Suprapubic skin (tissue), 3 donors: Measurements from ENCODE around the gene CS.

Experiments
- CTCF ChIP-seq, 2 donors: fragments of 200-600 bp in 1 of 2; fragments of 450-650 bp in 1 of 2; sonication (generic) in 1 of 2; IDR thresholded peaks; one replicate each; pipeline ENCODE4 v1.5.1; 2016 to 2019; ENCODE audit warnings: antibody characterized with exemption in 2 of 2, mild to moderate bottlenecking in 1 of 2, moderate library complexity in 1 of 2
- EP300 ChIP-seq: sonication (generic); formaldehyde crosslinking; IDR thresholded peaks from one replicate; pipeline ENCODE4 v1.6.1; 2017; ENCODE audit warnings: antibody characterized with exemption
- POLR2A ChIP-seq, 2 donors: fragments of 450-650 bp; IDR thresholded peaks; one replicate each; pipeline ENCODE4 v1.6.1; 2017; ENCODE audit warnings: antibody characterized with exemption in 2 of 2, mild to moderate bottlenecking in 2 of 2, moderate library complexity in 2 of 2

DNA sequence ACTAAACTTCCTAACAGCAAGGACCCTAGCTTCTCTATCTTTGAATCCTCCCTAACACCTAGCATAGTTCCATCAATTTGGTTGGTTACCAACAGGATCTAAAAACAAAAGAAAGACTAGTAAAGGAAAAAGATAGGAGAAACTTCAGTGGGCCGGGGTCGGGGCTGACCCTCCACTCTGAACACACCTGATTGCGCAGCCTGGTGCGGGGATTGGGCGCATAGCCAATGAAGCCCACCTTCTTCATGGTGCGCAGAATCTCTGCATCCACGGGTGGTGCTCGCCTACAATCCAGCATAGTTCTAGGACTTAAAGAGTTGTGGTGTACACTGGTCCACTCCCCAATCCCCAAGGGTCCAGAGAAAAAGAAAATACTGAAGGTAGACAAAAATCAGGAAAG is 26.0 kb upstream of the CS start:
- no peak for TF ChIP-seq POLR2A (IDR thresholded peaks at IDR 0.05)
- no peak for TF ChIP-seq EP300
- no peak for TF ChIP-seq CTCF (IDR thresholded peaks at IDR 0.05)
